HepG2 (cell line): ENCODE measurements around the gene NUDT6. TPM values are rescaled to one million over a fixed set of nuclear protein-coding genes. Genes with fewer than 3 reads are reported as not detected.

Source experiments
- AKAP8 ChIP-seq: sonication (generic); formaldehyde crosslinking; IDR thresholded peaks from 2 replicates; pipeline ENCODE4 v1.5.1; 2020; ENCODE audit warnings: mild to moderate bottlenecking, missing genetic modification reagents
- BRCA1 ChIP-seq: sonication (generic); formaldehyde crosslinking; IDR thresholded peaks from 2 replicates; pipeline ENCODE4 v1.4.0; 2020; ENCODE audit warnings: missing genetic modification reagents
- ELF3 ChIP-seq: IDR thresholded peaks from 2 replicates; pipeline ENCODE4 v1.6.1; 2016; ENCODE audit warnings: missing genetic modification reagents, missing compliant biosample characterization
- FOXC1 ChIP-seq: sonication (generic); formaldehyde crosslinking; IDR thresholded peaks from 2 replicates; pipeline ENCODE4 v1.8.0; 2022; ENCODE audit warnings: mild to moderate bottlenecking, missing genetic modification reagents, borderline replicate concordance
- GFI1 ChIP-seq: sonication (generic); formaldehyde crosslinking; IDR thresholded peaks from 2 replicates; pipeline ENCODE4 v1.5.0; 2020; ENCODE audit warnings: missing genetic modification reagents, mild to moderate bottlenecking, borderline replicate concordance
- HCFC1 ChIP-seq: fragments of 150-350 bp; IDR thresholded peaks from 2 replicates; pipeline ENCODE4 v1.6.1; 2014; ENCODE audit warnings: low read depth, low read length
- HDAC6 ChIP-seq: fragments of 200-600 bp; sonication (generic); IDR thresholded peaks from 2 replicates; pipeline ENCODE4 v1.7.0; 2017; ENCODE audit warnings: mild to moderate bottlenecking, antibody characterized with exemption, low read length, low read depth
- MTA1 ChIP-seq: sonication (generic); formaldehyde crosslinking; IDR thresholded peaks from 2 replicates; pipeline ENCODE4 v1.4.0; 2020; ENCODE audit warnings: missing genetic modification reagents, mild to moderate bottlenecking, borderline replicate concordance
- NCOA1 ChIP-seq: sonication (generic); formaldehyde crosslinking; IDR thresholded peaks from 2 replicates; pipeline ENCODE4 v1.9.0; 2021; ENCODE audit warnings: missing genetic modification reagents
- PBX3 ChIP-seq: sonication (generic); formaldehyde crosslinking; IDR thresholded peaks from 2 replicates; pipeline ENCODE4 v1.8.1; 2023; ENCODE audit warnings: missing genetic modification reagents, inconsistent platforms, borderline replicate concordance
- PPARG ChIP-seq: conservative IDR thresholded peaks from 2 replicates; pipeline ENCODE4 v1.6.1; 2016; ENCODE audit warnings: missing biosample characterization, missing genetic modification reagents
- TARDBP ChIP-seq: sonication (generic); formaldehyde crosslinking; IDR thresholded peaks from 2 replicates; pipeline ENCODE4 v1.8.0; 2022; ENCODE audit warnings: mild to moderate bottlenecking, missing genetic modification reagents
- YY1 ChIP-seq: IDR thresholded peaks from 2 replicates; pipeline ENCODE4 v1.6.1; 2011; ENCODE audit warnings: low read length, low read depth, moderate library complexity, mild to moderate bottlenecking; ENCODE audit not compliant: insufficient read depth, insufficient replicate concordance
- ZNF18 ChIP-seq: sonication (generic); formaldehyde crosslinking; IDR thresholded peaks from 2 replicates; pipeline ENCODE4 v1.8.0; 2022; ENCODE audit warnings: mild to moderate bottlenecking, missing genetic modification reagents; ENCODE audit not compliant: insufficient replicate concordance
- ZNF354B ChIP-seq: sonication (generic); formaldehyde crosslinking; IDR thresholded peaks from 2 replicates; pipeline ENCODE4 v1.8.0; 2022; ENCODE audit warnings: mild to moderate bottlenecking, missing genetic modification reagents
- ZNF768 ChIP-seq: sonication (generic); formaldehyde crosslinking; IDR thresholded peaks from 2 replicates; pipeline ENCODE4 v1.4.0; 2020; ENCODE audit warnings: missing genetic modification reagents
- ZSCAN30 ChIP-seq: sonication (generic); formaldehyde crosslinking; IDR thresholded peaks from 2 replicates; pipeline ENCODE4 v1.5.0; 2020; ENCODE audit warnings: mild to moderate bottlenecking, missing genetic modification reagents
- polyA plus RNA-seq, 8 experiments: library from polyadenylated mRNA; depleted of rRNA in 3 of 8; stranded (reverse) in 7 of 8; unstranded in 1 of 8; fragments of >200 nt; fragmentation: Illumina TruSeq in 4 of 8; extraction: Trizol in 4 of 8; gene quantifications; 2 replicates each; pipeline versions ENCODE4 v1.2.1 to v1.2.3, GENCODE V29; 2011 to 2016; ENCODE audit warnings: low read depth in 4 of 8, missing spikeins in 1 of 8, mixed read lengths in 1 of 8; ENCODE audit not compliant: insufficient read depth in 1 of 8
- total RNA-seq, 5 experiments: library from RNA; depleted of rRNA; stranded (reverse); fragments of >200 nt; fragmentation: Illumina TruSeq; extraction: Trizol; gene quantifications; 2 replicates each; pipeline ENCODE4 v1.2.3, GENCODE V29; 2016; ENCODE audit warnings: low read depth in 1 of 5
- TF ChIP-seq, protein P1 (sequence below): sonication (generic); formaldehyde crosslinking; IDR thresholded peaks from 2 replicates; pipeline ENCODE4 v1.4.0; 2020; ENCODE audit warnings: mild to moderate bottlenecking, missing genetic modification reagents
- TF ChIP-seq, protein P2 (sequence below): sonication (generic); formaldehyde crosslinking; IDR thresholded peaks from 2 replicates; pipeline ENCODE4 v1.5.0; 2020; ENCODE audit warnings: missing genetic modification reagents
- TF ChIP-seq, protein P3 (sequence below): sonication (generic); formaldehyde crosslinking; IDR thresholded peaks from 2 replicates; pipeline ENCODE4 v1.4.0; 2020; ENCODE audit warnings: missing genetic modification reagents
- TF ChIP-seq, protein P4 (sequence below): sonication (generic); formaldehyde crosslinking; conservative IDR thresholded peaks from 2 replicates; pipeline ENCODE4 v1.8.0; 2022; ENCODE audit warnings: mild to moderate bottlenecking, moderate library complexity, missing genetic modification reagents

The NUDT6 gene
- total and polyA plus RNA-seq, 2 of the 13 experiments (the other 11 are each of a cell fraction or from before 2014, with no cell fraction given), result 4.8 to 8.3 TPM

- TF ChIP-seq FOXC1 (peak; percentile 67; the same call in 1 of the 2 replicates), BRCA1 (CRISPR knock-in tag) (no peak), ZNF354B (CRISPR knock-in tag) (no peak), HDAC6 (no peak), MTA1 (CRISPR knock-in tag) (0 out of 2 replicates have a peak, but pooled peaks have one; percentile 26), ZNF18 (CRISPR knock-in tag) (no peak), ZSCAN30 (CRISPR knock-in tag) (peak; percentile 88), GFI1 (peak; percentile 60; the same call in 1 of the 2 replicates), ELF3 (CRISPR knock-in tag) (0 out of 2 replicates have a peak, but pooled peaks have one; percentile 8), YY1 (peak; percentile 51), AKAP8 (CRISPR knock-in tag) (no peak), HCFC1 (no peak), NCOA1 (CRISPR knock-in tag) (no peak), TARDBP (CRISPR knock-in tag) (0 out of 2 replicates have a peak, but pooled peaks have one; percentile 37), ZNF768 (peak; percentile 64; the same call in 1 of the 2 replicates), PPARG (no peak), PBX3 (no peak)
- TF ChIP-seq, protein P1, sequence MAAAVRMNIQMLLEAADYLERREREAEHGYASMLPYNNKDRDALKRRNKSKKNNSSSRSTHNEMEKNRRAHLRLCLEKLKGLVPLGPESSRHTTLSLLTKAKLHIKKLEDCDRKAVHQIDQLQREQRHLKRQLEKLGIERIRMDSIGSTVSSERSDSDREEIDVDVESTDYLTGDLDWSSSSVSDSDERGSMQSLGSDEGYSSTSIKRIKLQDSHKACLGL (CRISPR knock-in tag), result peak; percentile 43; the same call in 1 of the 2 replicates
- TF ChIP-seq, protein P2, sequence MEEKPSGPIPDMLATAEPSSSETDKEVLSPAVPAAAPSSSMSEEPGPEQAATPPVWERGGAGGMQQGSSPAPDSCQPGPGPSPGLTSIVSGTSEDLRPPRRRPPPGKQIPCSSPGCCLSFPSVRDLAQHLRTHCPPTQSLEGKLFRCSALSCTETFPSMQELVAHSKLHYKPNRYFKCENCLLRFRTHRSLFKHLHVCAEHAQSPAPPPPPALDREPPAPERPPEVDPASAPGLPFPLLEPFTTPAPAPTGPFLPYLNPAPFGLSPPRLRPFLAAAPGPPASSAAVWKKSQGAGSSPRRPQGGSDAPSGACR (CRISPR knock-in tag), result peak; percentile 47; the same call in 1 of the 2 replicates
- TF ChIP-seq, protein P3, sequence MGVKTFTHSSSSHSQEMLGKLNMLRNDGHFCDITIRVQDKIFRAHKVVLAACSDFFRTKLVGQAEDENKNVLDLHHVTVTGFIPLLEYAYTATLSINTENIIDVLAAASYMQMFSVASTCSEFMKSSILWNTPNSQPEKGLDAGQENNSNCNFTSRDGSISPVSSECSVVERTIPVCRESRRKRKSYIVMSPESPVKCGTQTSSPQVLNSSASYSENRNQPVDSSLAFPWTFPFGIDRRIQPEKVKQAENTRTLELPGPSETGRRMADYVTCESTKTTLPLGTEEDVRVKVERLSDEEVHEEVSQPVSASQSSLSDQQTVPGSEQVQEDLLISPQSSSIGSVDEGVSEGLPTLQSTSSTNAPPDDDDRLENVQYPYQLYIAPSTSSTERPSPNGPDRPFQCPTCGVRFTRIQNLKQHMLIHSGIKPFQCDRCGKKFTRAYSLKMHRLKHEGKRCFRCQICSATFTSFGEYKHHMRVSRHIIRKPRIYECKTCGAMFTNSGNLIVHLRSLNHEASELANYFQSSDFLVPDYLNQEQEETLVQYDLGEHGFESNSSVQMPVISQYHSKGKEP (CRISPR knock-in tag), result no peak
- TF ChIP-seq, protein P4, sequence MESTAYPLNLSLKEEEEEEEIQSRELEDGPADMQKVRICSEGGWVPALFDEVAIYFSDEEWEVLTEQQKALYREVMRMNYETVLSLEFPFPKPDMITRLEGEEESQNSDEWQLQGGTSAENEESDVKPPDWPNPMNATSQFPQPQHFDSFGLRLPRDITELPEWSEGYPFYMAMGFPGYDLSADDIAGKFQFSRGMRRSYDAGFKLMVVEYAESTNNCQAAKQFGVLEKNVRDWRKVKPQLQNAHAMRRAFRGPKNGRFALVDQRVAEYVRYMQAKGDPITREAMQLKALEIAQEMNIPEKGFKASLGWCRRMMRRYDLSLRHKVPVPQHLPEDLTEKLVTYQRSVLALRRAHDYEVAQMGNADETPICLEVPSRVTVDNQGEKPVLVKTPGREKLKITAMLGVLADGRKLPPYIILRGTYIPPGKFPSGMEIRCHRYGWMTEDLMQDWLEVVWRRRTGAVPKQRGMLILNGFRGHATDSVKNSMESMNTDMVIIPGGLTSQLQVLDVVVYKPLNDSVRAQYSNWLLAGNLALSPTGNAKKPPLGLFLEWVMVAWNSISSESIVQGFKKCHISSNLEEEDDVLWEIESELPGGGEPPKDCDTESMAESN, result peak; percentile 91
Observed at GRCh38 chr4:122921971-122922876, at the start of gene NUDT6 (continued).
